DMS153 (cell line): ENCODE results near the gene CIT.

Source experiments
- DNase-seq: peaks from one replicate; lab custom pipeline; 2025; lab: John Stamatoyannopoulos, UW

The CIT gene

GRCh38 chr12:119804011-119804641, 73.0 kb downstream of the CIT start:
- no peak for DNase-seq

DNA sequence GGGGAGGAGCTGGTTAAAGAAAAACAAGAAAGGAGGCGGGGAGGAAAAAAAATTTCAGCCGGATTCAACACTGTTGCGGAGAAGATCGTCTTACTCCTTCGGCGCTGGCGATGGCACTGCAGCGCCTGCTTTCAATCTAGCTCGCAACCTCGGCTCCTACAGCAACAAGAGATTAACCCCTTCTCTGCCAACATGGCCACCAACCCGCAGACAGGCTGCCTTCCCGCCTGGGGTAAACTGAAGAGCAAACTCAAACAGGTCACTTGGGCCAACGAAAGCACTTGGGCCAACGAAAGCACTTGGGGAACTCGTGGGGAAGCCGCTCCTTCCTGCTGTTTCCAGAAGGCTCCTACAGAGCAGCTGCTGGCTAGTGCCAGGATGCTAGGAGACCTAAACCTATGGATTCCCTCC, 73.7 kb downstream of the CIT start:
- DNase-seq: no peak

GRCh38 chr12:119802472-119802871, 74.6 kb downstream of the CIT start:
- DNase-seq: no peak

- no peak for DNase-seq
These were observed 80.0 kb downstream of the CIT start for GRCh38 chr12:119797090-119797489.

- DNase-seq: no peak
These were observed 80.8 kb downstream of the CIT start for GRCh38 chr12:119796292-119796691.

DNA sequence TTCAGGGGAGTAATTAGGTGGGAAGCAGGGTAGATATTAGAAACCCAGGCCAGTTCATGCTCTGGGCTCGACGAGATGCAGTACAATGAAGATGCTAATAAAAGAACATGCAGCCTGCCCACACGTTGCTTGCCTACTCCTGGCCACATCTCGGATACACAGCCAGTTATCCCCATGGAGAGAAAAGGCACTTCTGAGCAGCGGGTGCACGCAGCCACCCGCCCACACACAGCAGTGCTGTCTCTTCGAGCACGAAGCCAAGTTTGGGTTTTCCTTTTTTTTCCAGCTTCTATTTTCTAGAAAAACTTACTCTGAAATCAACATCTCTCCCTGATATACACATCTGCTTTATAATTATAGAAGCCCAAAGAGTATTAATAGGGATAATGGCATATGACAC, 85.7 kb downstream of the CIT start:
- DNase-seq: no peak

DNA sequence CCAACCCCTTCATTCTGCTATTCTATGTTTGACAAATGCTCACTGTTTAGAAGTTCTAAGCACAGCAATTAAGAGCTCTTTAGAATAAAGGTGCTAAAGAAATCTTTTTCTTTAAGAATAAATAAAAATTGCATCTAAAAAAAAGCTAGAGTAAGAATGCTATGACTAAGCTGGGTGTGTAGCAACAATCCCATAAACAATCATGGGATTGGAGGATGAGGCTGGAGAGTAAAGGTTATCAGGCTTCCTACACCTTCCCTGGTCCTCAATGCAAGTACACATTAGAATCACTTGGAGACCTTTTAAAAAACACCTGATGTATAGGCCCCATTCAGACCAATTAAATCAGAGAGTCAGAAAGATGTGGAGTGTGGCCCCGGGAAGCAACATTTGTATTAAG, 88.3 kb downstream of the CIT start:
- DNase-seq: no peak

DNA sequence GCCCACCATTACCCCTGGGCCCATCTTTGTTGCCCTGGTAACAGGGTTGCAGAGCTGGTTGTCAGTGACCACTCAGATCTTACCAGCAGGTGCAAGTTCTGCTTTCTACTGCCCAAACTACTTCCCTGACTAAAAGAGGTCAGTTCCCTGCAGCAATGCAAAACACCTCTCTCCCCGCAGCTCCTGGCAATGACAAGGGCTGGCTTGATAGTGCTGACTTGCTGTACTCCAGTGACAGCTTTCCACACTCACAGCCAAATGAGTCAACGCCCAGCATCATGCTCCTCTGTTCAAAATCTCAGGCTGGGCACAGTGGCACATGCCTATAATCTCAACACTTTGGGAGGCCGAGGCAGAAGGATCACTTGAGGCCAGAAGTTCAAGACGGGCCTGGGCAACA, 90.6 kb downstream of the CIT start:
- no peak for DNase-seq

GRCh38 chr12:119784673-119785072, 92.4 kb downstream of the CIT start:
- no peak for DNase-seq

- no peak for DNase-seq
These were observed 93.3 kb downstream of the CIT start for GRCh38 chr12:119783787-119784186.

DNA sequence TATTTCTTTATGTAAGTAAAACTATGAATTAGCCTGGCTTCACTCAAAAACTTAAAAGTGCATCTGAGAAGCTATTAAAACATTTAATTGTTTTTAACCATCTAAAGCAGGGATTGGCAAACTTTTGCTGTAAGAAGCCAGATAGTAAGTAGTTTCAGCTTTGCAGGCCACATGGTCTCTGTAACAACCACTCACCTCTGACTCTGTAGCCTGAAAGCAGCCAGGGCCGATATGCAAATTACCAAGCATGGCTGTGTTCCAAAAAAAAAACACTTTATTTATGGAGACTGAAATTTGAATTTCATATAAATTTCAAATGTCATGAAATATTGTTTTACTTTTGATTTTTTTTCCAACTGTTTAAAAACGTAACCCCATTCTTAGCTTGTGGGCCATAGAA, 95.3 kb downstream of the CIT start:
- no peak for DNase-seq

DNA sequence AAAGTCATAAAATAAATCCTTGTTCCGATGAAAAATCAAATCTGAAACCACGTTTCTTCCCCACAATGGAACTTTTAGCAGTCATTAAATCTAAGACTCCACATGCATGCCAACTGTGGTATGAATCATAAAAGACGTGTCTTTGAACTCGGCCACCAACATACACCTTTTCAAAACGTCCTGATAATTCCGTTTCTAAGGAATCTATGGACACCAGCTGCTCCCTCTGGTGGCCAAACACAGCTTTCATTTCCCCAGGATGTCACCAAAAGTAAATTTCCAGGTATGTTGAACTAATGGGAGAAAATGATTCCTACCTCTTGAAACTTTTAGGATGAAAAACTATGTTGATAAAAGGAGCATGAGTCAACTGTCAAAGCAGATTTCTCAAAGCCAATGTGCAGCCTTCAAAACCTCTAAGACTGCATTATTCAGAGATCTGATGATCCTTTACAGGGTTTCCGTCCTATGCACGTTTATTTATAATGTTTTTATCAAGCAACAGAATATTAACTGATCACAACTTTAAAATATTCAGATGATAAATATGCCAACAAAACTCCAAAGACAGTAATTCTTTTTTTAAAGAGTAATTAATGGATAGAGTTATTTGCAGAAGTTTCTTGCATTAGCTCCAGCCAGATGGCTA, 96.2 kb downstream of the CIT start:
- DNase-seq: no peak

DNA sequence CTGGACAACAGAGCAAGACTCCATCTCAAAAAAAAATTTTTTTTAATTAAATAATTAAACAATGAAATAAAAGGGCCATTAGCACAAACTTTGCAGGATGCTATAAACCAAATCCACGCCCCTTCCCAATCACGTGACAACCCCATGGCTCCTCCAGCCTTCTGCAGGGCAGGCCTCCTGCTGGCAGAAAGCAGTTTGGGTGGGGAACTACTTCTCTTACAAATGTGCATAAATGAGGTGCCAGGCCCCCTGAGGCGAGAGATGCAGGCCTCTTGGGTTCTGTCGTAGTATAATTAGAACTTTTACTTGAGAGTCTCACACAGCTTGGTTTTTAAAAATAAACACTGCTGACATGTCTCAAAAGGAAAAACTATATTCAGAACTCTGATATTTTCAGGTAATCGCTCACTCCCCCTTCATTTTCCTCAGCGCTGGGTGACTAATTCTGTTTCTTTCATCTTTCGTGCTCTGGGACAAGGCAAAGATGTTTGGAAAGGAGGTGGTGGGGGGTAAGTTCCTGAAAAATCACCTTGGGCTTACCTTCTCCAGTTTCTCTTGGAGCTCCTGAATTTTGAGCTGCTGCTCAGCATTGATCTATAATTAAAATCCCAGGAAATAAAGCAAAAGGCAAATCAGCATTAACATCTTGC, 101.7 kb downstream of the CIT start:
- no peak for DNase-seq

DNA sequence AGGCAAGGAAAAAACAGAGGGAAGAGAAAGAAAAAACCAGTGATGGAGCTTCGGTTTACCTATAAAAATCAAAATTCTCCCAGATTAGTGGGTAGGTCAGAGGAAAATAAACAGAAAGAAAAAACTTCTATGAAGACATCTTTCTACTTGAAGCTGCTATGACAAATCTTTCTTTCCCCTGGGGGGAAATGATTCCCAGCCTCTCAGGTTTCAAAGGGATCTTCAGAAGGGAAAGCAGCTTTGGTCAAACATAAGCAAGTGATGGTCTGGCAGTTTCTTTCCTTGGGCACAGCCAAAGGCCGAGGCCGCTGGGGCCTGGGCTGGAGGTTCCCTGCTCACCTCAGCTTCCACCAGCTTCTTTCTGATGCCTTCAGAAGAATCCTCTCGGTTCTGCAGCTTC, 104.7 kb downstream of the CIT start:
- DNase-seq: no peak

DNA sequence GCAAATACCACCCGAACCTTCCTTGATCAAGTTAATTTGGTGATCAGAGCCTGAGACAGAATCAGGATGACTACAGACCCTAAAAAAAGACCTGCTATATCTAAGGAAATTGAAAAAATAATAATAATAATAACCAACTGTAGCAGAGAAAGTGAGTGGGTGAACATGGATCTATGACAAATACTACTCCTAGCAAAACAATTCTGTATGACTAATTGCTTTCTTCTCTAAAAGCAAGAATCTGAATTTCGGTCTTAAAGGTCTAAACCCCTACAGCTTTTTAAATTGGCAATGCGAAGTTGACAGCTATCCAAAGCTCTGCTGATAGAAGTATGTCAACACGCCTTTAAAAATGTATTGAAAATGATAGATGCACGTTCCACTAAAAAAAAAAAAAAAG, 107.0 kb downstream of the CIT start:
- no peak for DNase-seq

GRCh38 chr12:119762619-119763018, 114.5 kb downstream of the CIT start:
- DNase-seq: no peak

- DNase-seq: no peak
These were observed 118.4 kb downstream of the CIT start for GRCh38 chr12:119758722-119759121.

DNA sequence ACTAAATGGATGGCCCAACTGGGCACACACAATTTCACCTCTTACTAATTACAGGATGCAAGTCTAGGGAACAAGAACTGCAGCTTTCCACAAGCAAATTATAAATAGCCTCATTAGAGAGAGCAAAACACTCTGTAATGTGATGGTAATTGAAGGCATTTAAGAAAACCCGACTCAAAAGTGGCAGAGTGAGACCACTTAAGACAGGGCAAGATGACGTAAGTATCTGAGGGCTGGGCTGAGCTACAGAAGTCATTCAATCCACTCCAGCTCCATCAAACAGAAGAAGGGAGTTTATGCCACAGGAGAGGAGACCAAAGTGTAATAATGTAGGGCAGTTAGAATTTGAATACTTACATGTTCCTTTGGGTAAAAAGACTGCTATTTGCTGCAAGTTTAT, 118.9 kb downstream of the CIT start:
- DNase-seq: no peak

- no peak for DNase-seq
These were observed 125.2 kb downstream of the CIT start for GRCh38 chr12:119751961-119752360.

GRCh38 chr12:119749666-119750065, 127.5 kb downstream of the CIT start:
- no peak for DNase-seq

GRCh38 chr12:119748497-119748896, 128.6 kb downstream of the CIT start:
- DNase-seq: no peak

GRCh38 chr12:119746169-119746568, 131.0 kb downstream of the CIT start:
- DNase-seq: no peak

DNA sequence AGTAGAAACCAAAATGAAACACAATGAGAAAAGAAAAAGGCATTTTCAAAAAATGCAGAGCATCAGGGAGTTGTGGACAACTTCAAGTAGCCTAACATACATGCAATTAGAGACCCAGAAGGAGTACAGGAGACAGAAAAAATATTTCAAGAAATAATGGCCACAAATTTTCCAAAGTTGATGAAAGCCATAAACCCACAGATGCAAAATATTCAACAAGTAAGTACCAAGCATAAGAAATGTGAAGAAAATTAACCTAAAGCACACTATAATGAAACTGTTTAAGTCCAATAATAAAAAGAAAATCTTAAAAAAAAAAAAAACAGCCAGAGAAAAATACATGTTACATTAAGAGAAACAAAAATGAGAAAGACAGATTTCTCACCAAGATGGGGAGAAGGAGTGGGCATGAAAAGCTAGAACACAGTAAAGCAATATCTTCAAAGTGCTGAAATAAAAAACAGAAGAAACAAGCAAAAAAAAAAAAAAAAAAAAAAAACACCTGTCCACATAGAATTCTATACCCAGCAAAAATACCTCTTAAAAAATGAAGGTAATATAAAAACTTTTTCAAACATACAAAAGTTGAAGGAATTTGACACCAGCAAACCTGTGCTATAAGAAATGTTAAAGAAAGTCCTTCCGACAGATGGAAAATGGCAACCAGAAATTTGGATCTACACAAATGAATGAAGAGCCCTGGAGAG, 132.1 kb downstream of the CIT start:
- DNase-seq: no peak
